NCI-H748 treated with DMSO at 0.1 percent for 48 hours (cell line): Measurements from ENCODE around the gene NT5C1A.

Experiments used
- DNase-seq: peaks from one replicate; lab custom pipeline; 2025; lab: John Stamatoyannopoulos, UW

NT5C1A gene

GRCh38 chr1:39671793-39672550 lies at the start of gene NT5C1A:
NT5C1A (minus strand) TSS chr1:39672107; CDS start chr1:39672038, 69 bp downstream.
- DNase-seq: no peak

- DNase-seq: no peak
These were observed 49.8 kb upstream of the NT5C1A start for GRCh38 chr1:39721664-39722063.

GRCh38 chr1:39720094-39720999 lies 48.4 kb upstream of the NT5C1A start:
- DNase-seq: peak; percentile 100

GRCh38 chr1:39717809-39718208 lies 45.9 kb upstream of the NT5C1A start:
- DNase-seq: no peak

- no peak for DNase-seq
These were observed 41.6 kb upstream of the NT5C1A start for GRCh38 chr1:39713557-39713956.

- DNase-seq: no peak
These were observed 40.0 kb upstream of the NT5C1A start for GRCh38 chr1:39711966-39712340.

- DNase-seq: no peak
These were observed 39.4 kb upstream of the NT5C1A start for GRCh38 chr1:39711104-39711965.

GRCh38 chr1:39707506-39707905 lies 35.6 kb upstream of the NT5C1A start:
- DNase-seq: no peak

- no peak for DNase-seq
These were observed 32.9 kb upstream of the NT5C1A start for GRCh38 chr1:39704757-39705156.

GRCh38 chr1:39701049-39701439 lies 29.1 kb upstream of the NT5C1A start:
- no peak for DNase-seq

GRCh38 chr1:39700348-39700747 lies 28.4 kb upstream of the NT5C1A start:
- no peak for DNase-seq

GRCh38 chr1:39699419-39699818 lies 27.5 kb upstream of the NT5C1A start:
- DNase-seq: no peak

- DNase-seq: no peak
These were observed 26.7 kb upstream of the NT5C1A start for GRCh38 chr1:39698568-39698967.

- DNase-seq: no peak
These were observed 24.5 kb upstream of the NT5C1A start for GRCh38 chr1:39696448-39696847.

- DNase-seq: no peak
These were observed 23.1 kb upstream of the NT5C1A start for GRCh38 chr1:39695016-39695415.

- DNase-seq: no peak
These were observed 22.1 kb upstream of the NT5C1A start for GRCh38 chr1:39694026-39694425.

GRCh38 chr1:39692152-39693074 lies 20.5 kb upstream of the NT5C1A start:
- DNase-seq: peak; percentile 98

- peak; percentile 100 for DNase-seq
These were observed 19.7 kb upstream of the NT5C1A start, which contains the start of gene HPCAL4 for GRCh38 chr1:39691383-39692151. HPCAL4 (minus strand) TSS chr1:39691433; CDS start chr1:39684603, 6,830 bp downstream.

- DNase-seq: no peak
These were observed 19.0 kb upstream of the NT5C1A start for GRCh38 chr1:39690794-39691382.

- no peak for DNase-seq
These were observed 18.3 kb upstream of the NT5C1A start for GRCh38 chr1:39690225-39690624.
